Measurements from ENCODE around the gene HES2. TPM values are rescaled to one million over a fixed set of nuclear protein-coding genes. Genes with fewer than 3 reads are reported as not detected.

The HES2 gene
- total and polyA plus RNA-seq, 12 donors: 0.22 to 0.25 TPM; not detected in 10

GRCh38 chr1:6445062-6445763 lies 25.5 kb upstream of the HES2 start:
- intact Hi-C loops (cut with DNase I): no loop called here
- Histone ChIP-seq H3K4me1 (peaks cover 0 to 22% (median 10%) of the 10 kb centered on the region in 9 donors), H3K36me3 (no peaks in the 10 kb centered on the region), H3K27me3 (peaks cover 29 to 89% (median 67%) of the 10 kb centered on the region in 7 donors), H3K27ac (no peak overlapping the region), H3K9me3 (no peaks in the 10 kb centered on the region), H3K4me3 (no peak overlapping the region)
- ATAC-seq (peak in 7 of 8 donors; percentile 33 to 67 (median 45)), DNase-seq (peak in 1 of 2 donors; percentile 40)
- WGBS, 2 donors: 52 to 56% methylated on average over 19 of the region's 19 CpGs
- TF ChIP-seq, protein P1, sequence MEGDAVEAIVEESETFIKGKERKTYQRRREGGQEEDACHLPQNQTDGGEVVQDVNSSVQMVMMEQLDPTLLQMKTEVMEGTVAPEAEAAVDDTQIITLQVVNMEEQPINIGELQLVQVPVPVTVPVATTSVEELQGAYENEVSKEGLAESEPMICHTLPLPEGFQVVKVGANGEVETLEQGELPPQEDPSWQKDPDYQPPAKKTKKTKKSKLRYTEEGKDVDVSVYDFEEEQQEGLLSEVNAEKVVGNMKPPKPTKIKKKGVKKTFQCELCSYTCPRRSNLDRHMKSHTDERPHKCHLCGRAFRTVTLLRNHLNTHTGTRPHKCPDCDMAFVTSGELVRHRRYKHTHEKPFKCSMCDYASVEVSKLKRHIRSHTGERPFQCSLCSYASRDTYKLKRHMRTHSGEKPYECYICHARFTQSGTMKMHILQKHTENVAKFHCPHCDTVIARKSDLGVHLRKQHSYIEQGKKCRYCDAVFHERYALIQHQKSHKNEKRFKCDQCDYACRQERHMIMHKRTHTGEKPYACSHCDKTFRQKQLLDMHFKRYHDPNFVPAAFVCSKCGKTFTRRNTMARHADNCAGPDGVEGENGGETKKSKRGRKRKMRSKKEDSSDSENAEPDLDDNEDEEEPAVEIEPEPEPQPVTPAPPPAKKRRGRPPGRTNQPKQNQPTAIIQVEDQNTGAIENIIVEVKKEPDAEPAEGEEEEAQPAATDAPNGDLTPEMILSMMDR (IDR thresholded peaks at IDR 0.05): peak; percentile 21 to 68 (median 57)

- Histone ChIP-seq H3K36me3 (no peaks in the 10 kb centered on the region), H3K4me3 (no peak overlapping the region), H3K27me3 (peaks cover 34 to 89% (median 67%) of the 10 kb centered on the region in 7 donors), H3K4me1 (peaks cover 0 to 22% (median 11%) of the 10 kb centered on the region in 9 donors), H3K9me3 (no peaks in the 10 kb centered on the region), H3K27ac (no peak overlapping the region)
- ATAC-seq (no peak), DNase-seq (no peak)
- WGBS, 2 donors: 84 to 85% methylated on average over 15 of the region's 15 CpGs
- TF ChIP-seq, protein P1 (IDR thresholded peaks at IDR 0.05): no peak
- intact Hi-C loops (cut with DNase I): no loop called here
These were observed 24.7 kb upstream of the HES2 start for GRCh38 chr1:6444377-6444776.

DNA sequence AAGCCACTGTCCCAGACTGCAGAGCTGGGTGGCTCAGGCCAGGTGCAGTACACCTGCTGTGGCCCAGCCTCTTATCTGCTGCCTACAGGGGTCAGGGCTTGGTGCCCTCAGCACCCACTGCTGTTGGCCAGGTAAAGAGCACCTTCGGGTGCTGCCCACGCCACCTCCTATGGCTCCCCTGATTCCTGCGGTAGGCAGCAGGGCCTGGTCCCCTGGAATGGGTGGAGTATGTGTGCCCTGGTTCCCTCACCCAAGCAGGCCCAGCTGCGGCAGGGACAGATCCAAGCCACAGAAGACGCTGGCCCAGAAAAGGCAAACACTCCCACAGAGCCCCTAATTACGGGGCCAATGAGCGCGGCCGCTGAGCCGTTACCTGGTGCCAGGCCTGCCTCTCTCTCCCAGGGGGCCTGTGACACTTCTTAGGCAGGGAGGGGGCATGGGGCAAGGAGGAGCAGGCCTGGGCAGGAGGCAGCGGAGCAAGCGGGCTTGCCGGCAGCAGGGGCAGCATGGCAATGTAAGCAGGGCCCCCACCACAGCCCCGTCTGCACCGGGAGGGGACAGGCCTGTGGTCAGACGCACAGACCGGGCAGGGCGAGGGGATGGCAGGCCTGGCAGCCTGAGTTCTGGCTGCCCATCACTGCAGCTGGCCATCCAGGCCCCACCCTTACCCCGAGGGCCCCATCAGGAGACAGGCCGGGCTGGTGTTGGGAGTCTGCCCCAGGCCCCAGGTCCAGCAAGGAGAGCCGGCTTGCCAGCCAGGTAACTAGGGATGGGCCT lies 23.8 kb upstream of the HES2 start:
- peaks cover 0 to 17% (median 11%) of the 10 kb centered on the region in 9 donors for H3K4me1 ChIP-seq
- H3K9me3 ChIP-seq: no peaks in the 10 kb centered on the region
- no peak overlapping the region for H3K27ac ChIP-seq
- TF ChIP-seq, protein P1 (IDR thresholded peaks at IDR 0.05): no peak
- no peaks in the 10 kb centered on the region for H3K36me3 ChIP-seq
- H3K4me3 ChIP-seq: no peak overlapping the region
- intact Hi-C loops (cut with DNase I): no loop called here
- ATAC-seq (no peak), DNase-seq (no peak)
- 90 to 91% methylated on average over 21 of the region's 21 CpGs for WGBS, 2 donors
- H3K27me3 ChIP-seq: peaks cover 32 to 89% (median 67%) of the 10 kb centered on the region in 7 donors

- DNase-seq (no peak), ATAC-seq (no peak)
- Histone ChIP-seq H3K9me3 (no peaks in the 10 kb centered on the region), H3K27ac (no peak overlapping the region), H3K27me3 (peaks cover 15 to 84% (median 63%) of the 10 kb centered on the region in 7 donors), H3K4me1 (peaks cover 0 to 3% (median 0%) of the 10 kb centered on the region in 9 donors), H3K4me3 (no peak overlapping the region), H3K36me3 (no peaks in the 10 kb centered on the region)
- intact Hi-C loops (cut with DNase I): no loop called here
- WGBS, 2 donors: 69 to 81% methylated on average over 7 of the region's 7 CpGs
- TF ChIP-seq, protein P1 (IDR thresholded peaks at IDR 0.05): no peak
These were observed 21.9 kb upstream of the HES2 start for GRCh38 chr1:6441586-6441985.
